ENCODE results near the gene KCNMA1. TPM values are rescaled to one million over a fixed set of nuclear protein-coding genes. Genes with fewer than 3 reads are reported as not detected.

KCNMA1 gene
- total RNA-seq, 2 donors from 2014 or later: 5.9 to 9.3 TPM

DNA sequence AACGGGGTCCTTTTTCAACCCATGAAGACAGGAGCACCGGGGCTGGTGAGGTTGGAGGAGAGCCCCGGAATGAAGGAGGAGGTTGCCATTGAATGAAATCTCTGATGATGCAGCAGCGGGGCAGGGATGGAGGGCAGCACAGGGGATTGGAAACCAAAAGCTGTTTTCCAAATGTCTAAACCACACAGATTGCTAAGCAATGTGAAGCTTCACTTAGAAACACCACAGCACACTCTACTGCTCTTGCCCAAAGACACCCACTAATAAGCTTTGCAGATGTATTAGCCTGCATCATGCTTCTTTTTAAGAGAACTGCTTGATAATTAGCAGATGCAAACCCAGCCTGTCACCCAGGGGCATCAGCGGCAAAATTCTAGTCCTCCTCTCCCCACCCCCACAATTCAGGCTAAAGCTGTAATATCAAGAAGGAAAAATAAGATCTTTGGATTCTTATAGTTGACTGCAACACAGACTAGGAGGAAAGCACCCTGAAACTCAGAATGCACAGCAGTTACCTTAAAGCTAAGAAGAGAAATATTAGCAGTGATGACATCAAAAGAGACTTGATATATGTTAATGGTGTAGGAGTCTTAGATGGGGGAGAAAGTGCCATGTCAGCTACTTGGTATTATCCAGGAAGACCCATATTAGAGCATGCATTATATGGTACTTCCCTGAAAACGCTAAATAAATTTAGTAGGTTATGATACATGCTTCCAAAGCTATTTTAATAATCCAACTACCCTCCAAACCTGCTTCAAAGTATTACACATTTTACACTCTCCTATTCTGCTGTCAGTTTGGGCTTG is 666.7 kb downstream of the KCNMA1 start:
- 84 to 85% methylated on average over 6 of the region's 6 CpGs for WGBS, 2 donors
- TF ChIP-seq POLR2A (IDR thresholded peaks at IDR 0.05): no peak
- TF ChIP-seq, protein P1, sequence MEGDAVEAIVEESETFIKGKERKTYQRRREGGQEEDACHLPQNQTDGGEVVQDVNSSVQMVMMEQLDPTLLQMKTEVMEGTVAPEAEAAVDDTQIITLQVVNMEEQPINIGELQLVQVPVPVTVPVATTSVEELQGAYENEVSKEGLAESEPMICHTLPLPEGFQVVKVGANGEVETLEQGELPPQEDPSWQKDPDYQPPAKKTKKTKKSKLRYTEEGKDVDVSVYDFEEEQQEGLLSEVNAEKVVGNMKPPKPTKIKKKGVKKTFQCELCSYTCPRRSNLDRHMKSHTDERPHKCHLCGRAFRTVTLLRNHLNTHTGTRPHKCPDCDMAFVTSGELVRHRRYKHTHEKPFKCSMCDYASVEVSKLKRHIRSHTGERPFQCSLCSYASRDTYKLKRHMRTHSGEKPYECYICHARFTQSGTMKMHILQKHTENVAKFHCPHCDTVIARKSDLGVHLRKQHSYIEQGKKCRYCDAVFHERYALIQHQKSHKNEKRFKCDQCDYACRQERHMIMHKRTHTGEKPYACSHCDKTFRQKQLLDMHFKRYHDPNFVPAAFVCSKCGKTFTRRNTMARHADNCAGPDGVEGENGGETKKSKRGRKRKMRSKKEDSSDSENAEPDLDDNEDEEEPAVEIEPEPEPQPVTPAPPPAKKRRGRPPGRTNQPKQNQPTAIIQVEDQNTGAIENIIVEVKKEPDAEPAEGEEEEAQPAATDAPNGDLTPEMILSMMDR (IDR thresholded peaks at IDR 0.05): no peak
- Histone ChIP-seq H3K27ac (no peak overlapping the region), H3K4me3 (no peak overlapping the region), H3K4me1 (no peaks in the 10 kb centered on the region), H3K9me3 (no peaks in the 10 kb centered on the region), H3K27me3 (no peaks in the 10 kb centered on the region), H3K36me3 (replicated peaks in 1 of 2; ENCODE audit: insufficient read depth in 1 of 2, low read depth in 2 of 2) (no peaks in the 10 kb centered on the region)
- ATAC-seq (no peak), DNase-seq (no peak)
- intact Hi-C loops (cut with DNase I): no loop called here

DNA sequence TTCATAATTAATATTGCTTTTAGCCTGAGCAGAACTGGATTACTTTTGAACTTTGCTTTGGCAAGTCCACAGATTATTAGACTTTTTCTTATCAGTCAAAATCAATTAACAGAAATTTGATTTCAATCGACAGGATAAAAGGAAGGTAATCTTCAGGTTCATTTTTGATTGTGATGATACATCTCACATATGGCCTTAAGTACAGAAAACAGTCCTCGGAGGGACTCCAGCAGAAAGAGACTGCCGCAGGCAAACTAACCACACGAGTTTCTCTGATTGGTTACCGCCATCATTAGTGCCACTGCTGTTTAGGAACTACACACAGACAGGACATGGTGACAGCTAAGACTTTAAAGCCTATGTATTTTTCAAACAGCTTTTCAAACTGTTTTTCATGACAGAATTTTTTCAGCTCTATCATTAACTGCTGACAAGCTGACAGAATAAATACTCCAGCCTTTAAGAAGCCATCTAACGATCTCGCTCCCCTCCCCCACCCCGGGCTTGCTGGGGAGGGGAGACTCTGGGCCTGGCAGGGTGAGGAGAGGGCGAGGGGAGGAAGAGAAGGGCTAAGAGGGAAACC is 668.2 kb downstream of the KCNMA1 start:
- intact Hi-C loops (cut with DNase I): no loop called here
- no peak for TF ChIP-seq POLR2A (IDR thresholded peaks at IDR 0.05)
- TF ChIP-seq, protein P1 (IDR thresholded peaks at IDR 0.05): no peak
- ATAC-seq: no peak
- Histone ChIP-seq H3K27ac (no peak overlapping the region), H3K4me1 (no peaks in the 10 kb centered on the region), H3K9me3 (no peaks in the 10 kb centered on the region), H3K4me3 (no peak overlapping the region), H3K27me3 (no peaks in the 10 kb centered on the region), H3K36me3 (replicated peaks in 1 of 2; ENCODE audit: insufficient read depth in 1 of 2, low read depth in 2 of 2) (no peaks in the 10 kb centered on the region)
- DNase-seq: no peak
- 80 to 82% methylated on average over 9 of the region's 9 CpGs for WGBS, 2 donors

DNA sequence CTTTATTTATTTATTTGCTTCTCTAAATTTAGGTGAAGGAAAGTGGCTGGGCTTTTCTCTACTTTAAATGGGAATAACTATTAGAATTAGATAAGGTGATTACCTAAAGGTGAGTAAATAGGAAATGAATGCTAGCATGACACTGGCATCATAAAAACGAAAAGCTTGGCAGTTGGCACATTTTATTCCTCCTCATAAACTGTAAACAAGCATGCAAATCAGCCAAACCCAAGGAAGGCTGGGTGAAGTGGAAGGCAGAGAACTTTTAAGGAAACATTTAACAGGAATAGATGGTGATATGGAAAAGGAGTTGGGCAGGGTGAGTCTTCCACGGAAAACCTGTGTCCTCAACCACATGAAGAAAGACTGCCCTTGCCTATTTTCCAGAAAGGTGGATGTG is 669.1 kb downstream of the KCNMA1 start:
- Histone ChIP-seq H3K9me3 (no peaks in the 10 kb centered on the region), H3K36me3 (replicated peaks in 1 of 2; ENCODE audit: insufficient read depth in 1 of 2, low read depth in 2 of 2) (no peaks in the 10 kb centered on the region), H3K4me1 (no peaks in the 10 kb centered on the region), H3K27ac (no peak overlapping the region), H3K27me3 (no peaks in the 10 kb centered on the region), H3K4me3 (no peak overlapping the region)
- WGBS, 2 donors: 65 to 71% methylated on average over 2 of the region's 2 CpGs
- DNase-seq (no peak), ATAC-seq (no peak)
- intact Hi-C loops (cut with DNase I): no loop called here
- TF ChIP-seq, protein P1 (IDR thresholded peaks at IDR 0.05): no peak
- no peak for TF ChIP-seq POLR2A (IDR thresholded peaks at IDR 0.05)

DNA sequence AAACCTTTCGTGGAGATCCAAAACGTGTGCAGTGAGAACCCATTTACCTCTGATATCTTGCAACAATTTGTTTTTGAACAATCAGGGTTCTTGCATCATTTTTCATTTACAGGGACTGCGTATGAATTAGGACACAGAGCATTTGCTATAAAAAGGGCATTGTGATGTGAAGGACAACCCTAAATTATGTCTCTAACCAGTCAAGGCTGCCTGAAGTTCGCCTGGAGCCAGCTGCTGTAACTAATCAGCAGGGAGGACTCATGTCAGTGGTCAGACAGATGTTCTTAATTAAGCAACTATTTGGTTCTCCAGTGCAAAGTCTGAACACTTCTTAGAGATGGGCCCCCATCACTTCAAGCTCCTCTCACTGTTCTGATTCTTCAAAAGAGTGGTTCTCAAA is 674.8 kb downstream of the KCNMA1 start:
- H3K4me1 ChIP-seq: no peaks in the 10 kb centered on the region
- intact Hi-C loops (cut with DNase I): no loop called here
- no peak overlapping the region for H3K27ac ChIP-seq
- no peaks in the 10 kb centered on the region for H3K36me3 ChIP-seq (replicated peaks in 1 of 2; ENCODE audit: insufficient read depth in 1 of 2, low read depth in 2 of 2)
- no peak for ATAC-seq
- no peaks in the 10 kb centered on the region for H3K9me3 ChIP-seq
- WGBS, 2 donors: 83% methylated on average over 4 of the region's 4 CpGs
- H3K4me3 ChIP-seq: no peak overlapping the region
- no peak for DNase-seq
- H3K27me3 ChIP-seq: no peaks in the 10 kb centered on the region
- TF ChIP-seq POLR2A (IDR thresholded peaks at IDR 0.05): no peak
- TF ChIP-seq, protein P1 (IDR thresholded peaks at IDR 0.05): no peak
